SU-DHL-6 (cell line): Measurements from ENCODE around the gene ULBP2.
"Not testable (repeated sequence)": the region's sequence is repeated elsewhere in the genome, so short reads cannot be mapped to it uniquely, and the experiment has no call there.

Experiments
- CTCF ChIP-seq: fragments of 200-600 bp; sonication (generic); IDR thresholded peaks from one replicate; pipeline ENCODE4 v1.5.1; 2017; ENCODE audit warnings: antibody characterized with exemption, mild to moderate bottlenecking, low read length, moderate library complexity; ENCODE audit not compliant: insufficient read depth, poor library complexity, severe bottlenecking
- EZH2phosphoT487 ChIP-seq: fragments of 200-600 bp; sonication (generic), shearing (Covaris generic); conservative IDR thresholded peaks from 2 replicates; pipeline ENCODE4 v1.6.1; 2018; ENCODE audit warnings: mild to moderate bottlenecking, antibody characterized with exemption, low read length, moderate library complexity, mixed read lengths

GRCh38 chr6:149938013-149938570 lies 3.7 kb upstream of the ULBP2 start:
- not testable (repeated sequence) for TF ChIP-seq CTCF, EZH2phosphoT487
